GM18526 (cell line): ENCODE data around the gene OVAAL.

ENCODE experiments used
- POLR2A ChIP-seq: IDR thresholded peaks from 3 replicates; pipeline ENCODE4 v1.6.1; 2011; ENCODE audit not compliant: insufficient read length; ENCODE audit errors: extremely low read depth

The OVAAL gene

GRCh38 chr1:180558664-180559063 is at the start of gene OVAAL:
OVAAL (plus strand) TSS chr1:180558964.
- TF ChIP-seq POLR2A, result no peak

GRCh38 chr1:180510882-180511281 is 47.9 kb upstream of the OVAAL start:
- no peak for TF ChIP-seq POLR2A

GRCh38 chr1:180513531-180513930 is 45.2 kb upstream of the OVAAL start:
- no peak for TF ChIP-seq POLR2A

- TF ChIP-seq POLR2A, result no peak
Measured at GRCh38 chr1:180515364-180515763, 43.4 kb upstream of the OVAAL start.

- TF ChIP-seq POLR2A, result no peak
Measured at GRCh38 chr1:180515857-180516388, 42.8 kb upstream of the OVAAL start.

- no peak for TF ChIP-seq POLR2A
Measured at GRCh38 chr1:180519846-180520245, 38.9 kb upstream of the OVAAL start.

GRCh38 chr1:180521474-180522212 is 37.1 kb upstream of the OVAAL start:
- no peak for TF ChIP-seq POLR2A

GRCh38 chr1:180522213-180522515 is 36.6 kb upstream of the OVAAL start:
- no peak for TF ChIP-seq POLR2A

GRCh38 chr1:180524160-180524914 is 34.4 kb upstream of the OVAAL start:
- no peak for TF ChIP-seq POLR2A

- TF ChIP-seq POLR2A, result no peak
Measured at GRCh38 chr1:180524915-180525714, 33.6 kb upstream of the OVAAL start.

GRCh38 chr1:180525715-180526039 is 33.1 kb upstream of the OVAAL start:
- TF ChIP-seq POLR2A, result no peak

GRCh38 chr1:180527101-180527669 is 31.6 kb upstream of the OVAAL start:
- TF ChIP-seq POLR2A, result no peak

- TF ChIP-seq POLR2A, result no peak
Measured at GRCh38 chr1:180528868-180529470, 29.8 kb upstream of the OVAAL start.

- no peak for TF ChIP-seq POLR2A
Measured at GRCh38 chr1:180530501-180530900, 28.3 kb upstream of the OVAAL start.

GRCh38 chr1:180532854-180533253 is 25.9 kb upstream of the OVAAL start:
- TF ChIP-seq POLR2A, result no peak
